Measurements from ENCODE around the gene USP24.

DNA sequence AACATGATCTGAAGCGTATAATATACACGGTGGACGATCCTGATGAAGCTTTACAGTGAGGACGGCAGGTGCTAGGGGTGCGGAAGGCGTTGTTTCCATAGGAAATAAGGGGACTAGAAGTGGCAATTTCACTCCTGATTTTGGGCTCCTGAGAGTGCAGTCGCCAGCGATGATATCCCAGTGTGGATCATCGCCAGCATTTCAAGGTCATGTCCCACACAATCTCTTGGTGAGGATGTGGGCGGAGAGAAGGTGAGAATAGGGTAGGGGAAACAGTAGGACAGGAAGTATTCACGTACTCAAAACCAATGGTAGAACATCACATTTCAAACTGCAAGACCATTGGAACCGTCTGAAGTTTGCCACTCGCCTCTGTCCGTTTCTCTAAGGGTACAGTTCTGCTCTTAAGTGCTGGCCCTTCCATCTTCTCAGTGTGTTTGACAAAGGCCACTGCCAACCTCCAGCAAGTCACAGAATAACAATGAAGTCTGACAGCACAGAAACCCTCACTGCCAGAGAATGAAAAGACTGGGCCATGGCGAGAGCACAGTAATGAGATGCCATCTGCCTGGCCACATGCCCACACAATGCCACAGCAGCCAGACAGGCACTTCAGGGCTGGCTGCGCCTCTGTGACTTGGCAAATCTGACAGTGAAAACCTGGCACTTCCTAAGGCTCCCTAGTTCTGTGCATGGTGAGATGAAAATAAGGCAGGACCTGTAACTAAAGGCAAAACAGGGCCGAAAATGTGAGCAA, 148.0 kb downstream of the USP24 start:
- TF ChIP-seq, protein P1, sequence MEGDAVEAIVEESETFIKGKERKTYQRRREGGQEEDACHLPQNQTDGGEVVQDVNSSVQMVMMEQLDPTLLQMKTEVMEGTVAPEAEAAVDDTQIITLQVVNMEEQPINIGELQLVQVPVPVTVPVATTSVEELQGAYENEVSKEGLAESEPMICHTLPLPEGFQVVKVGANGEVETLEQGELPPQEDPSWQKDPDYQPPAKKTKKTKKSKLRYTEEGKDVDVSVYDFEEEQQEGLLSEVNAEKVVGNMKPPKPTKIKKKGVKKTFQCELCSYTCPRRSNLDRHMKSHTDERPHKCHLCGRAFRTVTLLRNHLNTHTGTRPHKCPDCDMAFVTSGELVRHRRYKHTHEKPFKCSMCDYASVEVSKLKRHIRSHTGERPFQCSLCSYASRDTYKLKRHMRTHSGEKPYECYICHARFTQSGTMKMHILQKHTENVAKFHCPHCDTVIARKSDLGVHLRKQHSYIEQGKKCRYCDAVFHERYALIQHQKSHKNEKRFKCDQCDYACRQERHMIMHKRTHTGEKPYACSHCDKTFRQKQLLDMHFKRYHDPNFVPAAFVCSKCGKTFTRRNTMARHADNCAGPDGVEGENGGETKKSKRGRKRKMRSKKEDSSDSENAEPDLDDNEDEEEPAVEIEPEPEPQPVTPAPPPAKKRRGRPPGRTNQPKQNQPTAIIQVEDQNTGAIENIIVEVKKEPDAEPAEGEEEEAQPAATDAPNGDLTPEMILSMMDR (IDR thresholded peaks at IDR 0.05; ENCODE audit: extremely low read depth in 1 of 2, insufficient read depth in 1 of 2, low read depth in 1 of 2, low read length in 2 of 2), result no peak
- TF ChIP-seq, protein P2, sequence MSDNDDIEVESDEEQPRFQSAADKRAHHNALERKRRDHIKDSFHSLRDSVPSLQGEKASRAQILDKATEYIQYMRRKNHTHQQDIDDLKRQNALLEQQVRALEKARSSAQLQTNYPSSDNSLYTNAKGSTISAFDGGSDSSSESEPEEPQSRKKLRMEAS (IDR thresholded peaks at IDR 0.05; ENCODE audit: insufficient read depth, insufficient read length), result no peak
- TF ChIP-seq FOS (IDR thresholded peaks at IDR 0.05; ENCODE audit: borderline replicate concordance, insufficient read depth, low read length) (no peak), GATA2 (IDR thresholded peaks at IDR 0.05; ENCODE audit: insufficient read depth, insufficient read length, low read depth, low read length) (no peak), POLR2A (IDR thresholded peaks at IDR 0.05; ENCODE audit: low read depth, low read length) (no peak), POLR2AphosphoS5 (IDR thresholded peaks at IDR 0.05; ENCODE audit: insufficient read depth, low read depth, low read length) (no peak), EZH2 (IDR thresholded peaks at IDR 0.05; ENCODE audit: borderline replicate concordance, low read depth, low read length, severe bottlenecking) (no peak)

All from endothelial cell of umbilical vein (primary cell).